K562 (cell line): ENCODE measurements around the gene TMEM131L.

ENCODE experiments used
- ARHGAP35 ChIP-seq: fragments of 450-650 bp; IDR thresholded peaks from 2 replicates; pipeline ENCODE4 v1.6.1; 2018; ENCODE audit not compliant: partially characterized antibody
- CTCF ChIP-seq, 3 experiments: IDR thresholded peaks in 2 of 3; conservative IDR thresholded peaks in 1 of 3; 2 replicates each; pipeline ENCODE4 v1.5.1; 2011 to 2012; ENCODE audit warnings: low read length in 3 of 3, mild to moderate bottlenecking in 3 of 3, control low read depth in 2 of 3, improper control_type of control experiment in 1 of 3, inconsistent platforms in 1 of 3, low read depth in 1 of 3, mixed read lengths in 1 of 3, moderate library complexity in 1 of 3; ENCODE audit not compliant: insufficient read depth in 2 of 3
- ID3 ChIP-seq, 2 experiments: fragments of 250-450 bp in 1 of 2; fragments of 450-650 bp in 1 of 2; sonication (Bioruptor Pico) in 1 of 2; IDR thresholded peaks; 2 replicates each; pipeline versions ENCODE4 v1.6.1 to v1.8.0; 2016 to 2021; ENCODE audit warnings: mild to moderate bottlenecking in 2 of 2, moderate library complexity in 2 of 2, missing compliant biosample characterization in 1 of 2, missing genetic modification characterization in 1 of 2
- MAX ChIP-seq: sonication (generic); formaldehyde crosslinking; IDR thresholded peaks from 2 replicates; pipeline ENCODE4 v1.9.0; 2022; ENCODE audit warnings: mild to moderate bottlenecking, missing genetic modification reagents
- NFXL1 ChIP-seq: fragments of 450-650 bp; formaldehyde crosslinking; IDR thresholded peaks from 2 replicates; pipeline ENCODE4 v1.4.0; 2021; ENCODE audit warnings: mild to moderate bottlenecking
- POLR2A ChIP-seq: fragments of 450-650 bp; conservative IDR thresholded peaks from 2 replicates; pipeline ENCODE4 v1.6.1; 2016
- SMARCC2 ChIP-seq: fragments of 450-650 bp; IDR thresholded peaks from 2 replicates; pipeline ENCODE4 v1.6.1; 2017; ENCODE audit warnings: antibody characterized with exemption, moderate library complexity, mild to moderate bottlenecking, low read depth
- TAF1 ChIP-seq: IDR thresholded peaks from 2 replicates; pipeline ENCODE4 v1.6.1; 2011; ENCODE audit warnings: mild to moderate bottlenecking, low read length, moderate library complexity; ENCODE audit not compliant: insufficient read depth, control insufficient read depth, severe bottlenecking; ENCODE audit errors: extremely low read depth
- TBP ChIP-seq: optimal IDR thresholded peaks from 2 replicates; pipeline ENCODE3; 2011; ENCODE audit warnings: low read depth, low read length, improper control_type of control experiment
- TCF7L2 ChIP-seq: fragments of 150-350 bp; IDR thresholded peaks from 2 replicates; pipeline ENCODE4 v1.6.1; 2016; ENCODE audit warnings: low read depth, mild to moderate bottlenecking, low read length, moderate library complexity
- TEAD2 ChIP-seq: fragments of 450-650 bp; IDR thresholded peaks from 2 replicates; pipeline ENCODE4 v1.6.1; 2016; ENCODE audit warnings: missing genetic modification characterization, control low read depth, missing compliant biosample characterization
- THRA ChIP-seq: fragments of 450-650 bp; IDR thresholded peaks from 2 replicates; pipeline ENCODE4 v1.6.1; 2017; ENCODE audit warnings: mild to moderate bottlenecking, moderate library complexity
- TF ChIP-seq, protein P1 (sequence below): sonication (generic); formaldehyde crosslinking; IDR thresholded peaks from 2 replicates; pipeline ENCODE4 v1.8.1; 2023; ENCODE audit warnings: mild to moderate bottlenecking, missing genetic modification reagents
- TF ChIP-seq, protein P2 (sequence below): sonication (generic); formaldehyde crosslinking; IDR thresholded peaks from 2 replicates; pipeline ENCODE4 v1.8.1; 2022; ENCODE audit warnings: missing genetic modification reagents

DNA sequence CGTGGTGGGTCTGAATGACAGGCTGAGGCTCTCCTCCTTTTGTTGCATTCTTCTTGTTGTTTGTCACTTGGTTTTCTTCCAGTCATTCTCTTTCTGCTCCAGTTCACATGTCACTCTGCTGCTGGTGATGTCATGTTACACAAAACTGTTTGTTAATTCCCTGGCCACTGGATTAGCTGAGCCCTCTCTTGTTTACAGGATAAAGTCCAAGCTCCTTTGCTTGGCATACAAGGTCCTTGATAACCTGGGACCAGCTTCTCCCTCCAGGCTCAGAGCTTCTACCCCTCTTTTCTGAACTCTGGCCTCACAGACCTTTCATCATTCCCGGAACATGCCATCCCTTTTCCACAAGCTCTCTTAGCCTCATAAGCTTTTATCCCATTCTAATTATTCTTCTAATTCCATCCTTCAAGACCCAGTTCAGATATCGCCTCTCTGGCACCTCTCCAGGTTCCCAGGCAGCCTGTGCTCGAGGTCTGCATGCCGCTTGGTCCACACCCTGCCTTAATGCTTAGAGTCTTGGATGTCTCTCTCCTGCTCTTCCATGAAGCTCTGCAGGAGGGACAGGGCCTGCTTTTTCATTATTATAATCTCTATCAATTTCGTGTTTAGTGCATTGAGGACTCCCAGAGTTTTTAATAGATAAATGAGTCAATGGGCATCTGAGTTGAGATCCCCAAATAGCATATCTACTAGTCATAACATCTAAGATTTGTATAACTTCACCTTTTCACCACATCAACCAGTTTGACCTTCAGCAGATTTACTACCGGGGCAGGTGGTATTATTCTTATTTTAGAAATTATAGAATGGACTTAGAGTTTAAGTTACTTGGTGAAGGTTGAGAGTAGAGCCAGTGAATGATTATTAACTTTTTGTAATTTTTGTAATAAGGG is 98.7 kb downstream of the TMEM131L start:
- no peak for TF ChIP-seq THRA
- TF ChIP-seq, protein P1, sequence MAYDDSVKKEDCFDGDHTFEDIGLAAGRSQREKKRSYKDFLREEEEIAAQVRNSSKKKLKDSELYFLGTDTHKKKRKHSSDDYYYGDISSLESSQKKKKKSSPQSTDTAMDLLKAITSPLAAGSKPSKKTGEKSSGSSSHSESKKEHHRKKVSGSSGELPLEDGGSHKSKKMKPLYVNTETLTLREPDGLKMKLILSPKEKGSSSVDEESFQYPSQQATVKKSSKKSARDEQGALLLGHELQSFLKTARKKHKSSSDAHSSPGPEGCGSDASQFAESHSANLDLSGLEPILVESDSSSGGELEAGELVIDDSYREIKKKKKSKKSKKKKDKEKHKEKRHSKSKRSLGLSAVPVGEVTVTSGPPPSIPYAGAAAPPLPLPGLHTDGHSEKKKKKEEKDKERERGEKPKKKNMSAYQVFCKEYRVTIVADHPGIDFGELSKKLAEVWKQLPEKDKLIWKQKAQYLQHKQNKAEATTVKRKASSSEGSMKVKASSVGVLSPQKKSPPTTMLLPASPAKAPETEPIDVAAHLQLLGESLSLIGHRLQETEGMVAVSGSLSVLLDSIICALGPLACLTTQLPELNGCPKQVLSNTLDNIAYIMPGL (CRISPR knock-in tag): no peak
- no peak for TF ChIP-seq POLR2A
- TF ChIP-seq SMARCC2: no peak
- no peak for TF ChIP-seq MAX
- TF ChIP-seq TCF7L2: no peak
- TF ChIP-seq TAF1: no peak
- TF ChIP-seq, protein P2, sequence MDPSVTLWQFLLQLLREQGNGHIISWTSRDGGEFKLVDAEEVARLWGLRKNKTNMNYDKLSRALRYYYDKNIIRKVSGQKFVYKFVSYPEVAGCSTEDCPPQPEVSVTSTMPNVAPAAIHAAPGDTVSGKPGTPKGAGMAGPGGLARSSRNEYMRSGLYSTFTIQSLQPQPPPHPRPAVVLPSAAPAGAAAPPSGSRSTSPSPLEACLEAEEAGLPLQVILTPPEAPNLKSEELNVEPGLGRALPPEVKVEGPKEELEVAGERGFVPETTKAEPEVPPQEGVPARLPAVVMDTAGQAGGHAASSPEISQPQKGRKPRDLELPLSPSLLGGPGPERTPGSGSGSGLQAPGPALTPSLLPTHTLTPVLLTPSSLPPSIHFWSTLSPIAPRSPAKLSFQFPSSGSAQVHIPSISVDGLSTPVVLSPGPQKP (CRISPR knock-in tag): no peak
- TF ChIP-seq CTCF (IDR thresholded peaks at IDR 0.05 in 2 of 3, conservative IDR thresholded peaks at IDR 0.05 in 1 of 3; ENCODE audit: insufficient read depth in 2 of 3, low read depth in 1 of 3, low read length in 3 of 3): no peak
- no peak for TF ChIP-seq ID3 (CRISPR knock-in tag; IDR thresholded peaks at IDR 0.05)
- no peak for TF ChIP-seq ID3 (tag; IDR thresholded peaks at IDR 0.05)
- no peak for TF ChIP-seq TEAD2 (tag)
- no peak for TF ChIP-seq TBP
- no peak for TF ChIP-seq ARHGAP35
- TF ChIP-seq NFXL1 (CRISPR knock-in tag): no peak
